HG03108 (cell line): ENCODE results near the gene TMEM151B.

Experiments
- ATAC-seq: cut with Tn5 transposase; IDR thresholded peaks from one replicate; pipeline ENCODE4 v1.9.1; 2021; ENCODE audit warnings: moderate library complexity; ENCODE audit not compliant: unreplicated experiment

TMEM151B gene

DNA sequence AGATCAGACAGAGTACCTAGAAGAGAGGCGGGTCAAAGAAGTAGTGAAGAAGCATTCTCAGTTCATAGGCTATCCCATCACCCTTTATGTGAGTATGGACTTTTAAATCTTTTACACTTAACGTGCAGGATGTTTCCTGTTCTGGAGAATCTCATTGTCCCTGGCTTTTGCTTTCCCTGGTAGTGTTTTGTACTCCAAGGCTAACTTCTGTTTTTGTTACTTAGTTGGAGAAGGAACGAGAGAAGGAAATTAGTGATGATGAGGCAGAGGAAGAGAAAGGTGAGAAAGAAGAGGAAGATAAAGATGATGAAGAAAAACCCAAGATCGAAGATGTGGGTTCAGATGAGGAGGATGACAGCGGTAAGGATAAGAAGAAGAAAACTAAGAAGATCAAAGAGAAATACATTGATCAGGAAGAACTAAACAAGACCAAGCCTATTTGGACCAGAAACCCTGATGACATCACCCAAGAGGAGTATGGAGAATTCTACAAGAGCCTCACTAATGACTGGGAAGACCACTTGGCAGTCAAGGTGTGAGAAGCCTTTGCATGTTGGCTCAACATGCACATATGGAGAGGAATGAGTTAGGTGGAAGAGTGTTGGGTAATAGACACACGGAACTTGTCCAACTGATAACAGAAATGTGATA lies 20.1 kb upstream of the TMEM151B start:
- no peak for ATAC-seq

- no peak for ATAC-seq
Observed at GRCh38 chr6:44250718-44251123, 19.5 kb upstream of the TMEM151B start.

GRCh38 chr6:44251576-44252524 lies 18.4 kb upstream of the TMEM151B start:
- ATAC-seq, result no peak

DNA sequence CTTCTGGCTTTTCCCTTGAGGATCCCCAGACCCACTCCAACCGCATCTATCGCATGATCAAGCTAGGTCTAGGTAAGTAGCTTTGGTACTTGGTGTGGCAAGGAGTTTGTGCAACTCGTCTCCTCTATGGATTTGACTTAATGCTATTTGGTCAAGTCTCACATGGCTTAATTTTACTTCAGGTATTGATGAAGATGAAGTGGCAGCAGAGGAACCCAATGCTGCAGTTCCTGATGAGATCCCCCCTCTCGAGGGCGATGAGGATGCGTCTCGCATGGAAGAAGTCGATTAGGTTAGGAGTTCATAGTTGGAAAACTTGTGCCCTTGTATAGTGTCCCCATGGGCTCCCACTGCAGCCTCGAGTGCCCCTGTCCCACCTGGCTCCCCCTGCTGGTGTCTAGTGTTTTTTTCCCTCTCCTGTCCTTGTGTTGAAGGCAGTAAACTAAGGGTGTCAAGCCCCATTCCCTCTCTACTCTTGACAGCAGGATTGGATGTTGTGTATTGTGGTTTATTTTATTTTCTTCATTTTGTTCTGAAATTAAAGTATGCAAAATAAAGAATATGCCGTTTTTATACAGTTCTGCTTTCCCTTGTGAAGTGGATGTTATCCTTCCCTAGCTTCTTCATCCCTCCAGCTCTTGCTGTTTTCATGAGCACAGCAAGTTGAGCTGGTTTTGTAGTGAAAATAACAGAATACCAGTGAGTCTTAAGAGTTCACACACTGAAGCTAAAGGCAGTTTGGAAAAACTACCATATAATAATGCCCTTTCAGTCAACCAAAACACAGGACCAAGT lies 16.7 kb upstream of the TMEM151B start:
- ATAC-seq, result no peak

- ATAC-seq, result no peak
Observed at GRCh38 chr6:44254191-44255104, 15.8 kb upstream of the TMEM151B start.

DNA sequence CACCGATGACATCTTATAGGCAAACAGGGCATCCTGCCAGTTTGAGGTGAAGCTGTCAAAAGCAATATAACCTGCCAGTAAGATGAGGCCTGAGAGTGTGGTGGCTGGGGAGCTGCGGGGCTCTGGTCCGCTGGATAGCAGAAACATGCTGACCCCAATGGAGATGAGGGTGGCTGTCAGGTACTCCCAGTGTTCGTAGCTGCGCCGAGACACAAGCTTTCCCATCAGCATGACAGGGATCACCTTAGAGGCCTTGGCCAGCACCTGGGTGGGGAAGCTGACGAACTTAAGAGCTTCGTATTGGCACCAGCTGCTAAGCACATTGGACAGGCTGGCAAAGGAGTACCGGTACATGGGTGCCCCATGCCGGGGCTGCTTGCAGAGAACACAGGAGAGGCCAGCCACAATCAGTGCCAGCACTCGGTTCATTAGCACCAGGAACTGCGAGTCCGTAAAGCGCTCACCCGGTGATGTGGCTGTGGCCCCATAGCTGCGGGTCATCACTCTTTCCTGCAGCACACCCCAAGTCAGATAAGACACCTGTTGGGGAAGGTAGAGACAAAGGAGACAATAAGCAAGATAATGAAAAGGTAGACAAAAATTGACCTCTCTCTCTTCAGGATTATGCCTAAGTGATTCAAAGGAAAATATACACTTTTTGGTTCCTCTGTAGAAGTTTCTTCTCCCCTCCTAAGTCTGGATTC lies 15.0 kb upstream of the TMEM151B start:
- ATAC-seq, result no peak

DNA sequence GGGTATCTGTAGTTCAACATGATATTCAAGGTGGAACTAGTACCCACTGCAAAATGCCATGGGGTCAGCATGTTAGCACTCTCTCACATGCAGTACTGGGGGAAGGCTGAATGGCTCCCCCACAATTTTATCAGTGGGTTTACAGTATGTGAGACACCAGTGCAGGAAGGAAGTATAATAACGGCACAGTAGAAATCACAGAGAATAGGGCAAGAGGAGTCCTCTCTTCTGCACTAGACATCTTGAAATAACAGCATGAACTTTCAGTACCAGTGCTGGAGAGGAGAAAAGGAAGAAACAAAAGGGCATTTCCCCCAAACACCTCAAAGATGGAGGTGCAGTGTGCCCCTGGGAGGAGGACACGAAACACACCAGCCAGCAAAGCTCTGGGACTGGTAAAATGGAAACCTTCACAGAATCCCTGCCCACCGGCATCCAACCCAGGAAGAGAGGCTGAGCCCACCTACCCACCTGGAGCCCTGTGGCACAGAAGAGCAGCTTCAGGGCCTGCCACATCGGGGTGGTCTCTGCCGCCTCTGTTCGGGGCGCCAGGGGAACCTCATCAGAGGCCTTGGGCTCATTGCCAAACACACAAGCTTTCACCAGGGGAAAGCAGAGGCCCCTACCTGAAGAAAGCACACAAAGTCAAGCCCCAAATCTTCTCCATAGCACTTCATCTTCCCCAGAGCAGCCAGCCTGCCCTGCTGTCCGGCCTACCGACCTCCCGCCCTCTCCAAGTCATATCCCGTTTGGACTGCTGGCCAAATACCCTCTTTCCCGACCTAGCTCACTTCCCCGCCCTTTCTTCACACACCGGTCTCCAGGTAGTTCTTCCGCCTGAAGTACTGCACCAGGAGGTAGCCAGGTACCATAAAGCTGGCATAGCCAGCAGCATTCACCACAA lies 14.1 kb upstream of the TMEM151B start:
- no peak for ATAC-seq

- peak; percentile 8 for ATAC-seq
Observed at GRCh38 chr6:44256775-44257024, 13.6 kb upstream of the TMEM151B start.

DNA sequence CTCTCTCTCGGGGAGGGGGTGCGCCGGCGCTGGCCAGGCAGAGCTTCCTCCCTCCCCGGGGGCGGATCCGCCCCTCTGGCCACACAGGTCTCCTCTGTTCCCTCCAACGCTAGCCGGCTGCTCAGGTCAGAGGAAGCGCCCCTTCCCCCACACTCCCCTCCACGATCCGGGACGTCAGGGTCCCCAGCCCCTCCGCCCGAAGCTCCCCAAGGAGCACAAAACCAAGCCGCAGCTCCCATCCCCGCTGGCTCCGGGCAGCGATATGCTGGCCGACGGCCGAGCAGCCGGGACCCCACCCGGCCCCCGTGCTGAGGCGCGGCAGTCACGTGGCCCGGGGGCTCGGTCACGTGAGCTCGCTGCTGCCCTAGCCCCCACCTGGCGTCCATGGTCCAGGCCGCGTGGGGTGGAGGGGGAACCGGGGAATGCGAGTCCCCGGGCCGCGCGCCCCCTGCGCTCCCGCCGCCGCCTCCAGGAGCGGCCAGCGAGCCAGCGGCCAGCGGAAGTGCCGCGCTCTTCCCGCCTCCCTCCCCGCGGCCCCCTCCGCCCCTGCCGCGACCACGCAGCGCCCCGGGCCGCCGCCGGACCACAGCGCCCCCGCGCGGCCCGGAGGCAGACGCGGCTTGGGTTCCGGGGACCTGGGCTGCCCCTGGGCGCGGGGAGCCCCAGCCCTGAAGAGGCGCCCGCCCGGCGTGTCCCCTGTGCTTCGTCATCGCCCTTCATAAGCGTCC lies 13.1 kb upstream of the TMEM151B start, which contains the start of gene SLC35B2:
SLC35B2 (minus strand) TSS at position 504 of the 728 bp plus-strand sequence; CDS start at position 386, 118 bp downstream.
- ATAC-seq, result peak; percentile 42

DNA sequence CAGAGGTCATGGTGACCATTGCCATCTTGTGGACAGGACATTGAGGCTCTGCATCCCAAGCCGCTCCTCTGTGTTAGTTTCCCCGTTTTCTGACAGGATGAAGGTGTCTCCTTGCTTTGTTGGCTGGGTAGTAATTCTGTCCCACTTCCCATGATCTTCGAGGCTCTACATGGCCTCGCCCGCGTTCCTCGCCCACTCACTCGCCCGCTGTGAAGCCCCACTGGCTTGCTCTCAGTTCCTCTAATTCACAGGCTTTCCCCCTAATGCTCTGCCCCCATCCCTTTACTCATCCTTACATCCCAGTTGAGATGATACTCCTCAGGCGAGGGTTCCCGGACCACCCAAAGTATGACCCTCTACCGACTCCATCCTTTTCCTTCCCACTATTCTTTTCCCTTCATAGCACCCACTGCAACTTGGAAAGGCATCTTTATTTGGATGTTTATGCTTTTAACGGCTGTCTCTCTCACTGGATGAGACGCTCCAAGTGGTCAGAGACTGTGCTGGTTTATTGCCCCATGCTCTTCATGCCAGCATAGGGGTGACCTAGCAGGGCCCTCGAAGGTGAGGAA lies 12.4 kb upstream of the TMEM151B start:
- peak; percentile 11 for ATAC-seq

- ATAC-seq, result no peak
Observed at GRCh38 chr6:44258325-44258863, 11.9 kb upstream of the TMEM151B start.

DNA sequence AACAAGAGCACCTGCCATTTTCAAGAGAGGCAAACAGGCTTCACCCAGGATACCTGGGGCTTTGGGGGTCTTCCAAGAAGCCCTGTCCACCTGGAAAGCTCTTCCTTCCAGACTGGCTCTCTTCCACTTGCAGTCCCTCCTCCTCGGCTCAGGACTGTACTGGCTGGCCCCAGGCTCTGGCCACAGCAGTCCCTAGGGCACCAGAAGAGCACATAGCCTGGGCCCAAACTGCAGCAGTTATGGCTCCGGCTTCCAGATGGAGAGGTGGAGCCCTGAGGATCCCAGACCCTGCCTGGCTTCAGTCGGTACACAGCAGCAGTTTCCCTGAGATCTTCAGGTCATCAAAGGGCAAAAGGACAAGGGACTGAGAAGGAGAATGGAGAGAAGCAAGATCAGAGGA lies 11.3 kb upstream of the TMEM151B start:
- no peak for ATAC-seq

DNA sequence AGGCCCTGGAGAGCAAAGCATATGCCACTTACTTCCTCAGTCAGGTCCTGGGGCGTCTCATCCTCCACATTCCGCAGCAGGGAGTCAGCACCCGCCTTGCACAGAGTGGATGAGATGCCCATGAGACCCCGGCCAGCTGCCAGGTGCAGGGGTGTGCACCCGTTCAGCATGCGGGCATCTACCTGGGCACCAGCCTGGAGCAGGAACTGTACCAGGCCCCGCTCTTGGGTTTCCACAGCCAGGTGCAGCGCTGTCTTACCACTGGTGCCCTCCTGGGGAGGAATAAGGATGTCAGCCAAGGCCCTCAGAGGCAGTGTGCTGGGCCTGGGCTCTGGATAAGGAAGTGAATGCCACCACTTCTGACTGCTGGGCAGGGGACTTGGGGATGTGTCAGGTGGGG lies 10.2 kb upstream of the TMEM151B start:
- no peak for ATAC-seq

- ATAC-seq, result no peak
Observed at GRCh38 chr6:44260451-44261297, 9.6 kb upstream of the TMEM151B start.

- ATAC-seq, result no peak
Observed at GRCh38 chr6:44261581-44261980, 8.7 kb upstream of the TMEM151B start.

GRCh38 chr6:44262467-44263353 lies 7.5 kb upstream of the TMEM151B start:
- no peak for ATAC-seq
